IPS-20b (cell line): Measurements from ENCODE around the gene TSKS.
A peak's percentile ranks its signal among the peaks of the same experiment; 100 is the strongest.

ENCODE experiments used
- H3K27ac ChIP-seq: one replicate; pipeline ENCODE4 v1.5.1; 2013; ENCODE audit warnings: low read length
- H3K27me3 ChIP-seq: 2 replicates; pipeline ENCODE4 v1.6.1; 2013; ENCODE audit warnings: mild to moderate bottlenecking, low read length, inconsistent platforms; ENCODE audit not compliant: insufficient read depth
- H3K36me3 ChIP-seq: 2 replicates; pipeline ENCODE4 v1.6.1; 2013; ENCODE audit warnings: low read depth, mild to moderate bottlenecking, inconsistent platforms, low read length, moderate library complexity; ENCODE audit not compliant: insufficient read depth
- H3K4me1 ChIP-seq: 2 replicates; pipeline ENCODE4 v1.6.1; 2013; ENCODE audit warnings: mild to moderate bottlenecking, control low read depth, inconsistent platforms, low read length, moderate library complexity; ENCODE audit not compliant: insufficient read depth
- H3K4me3 ChIP-seq: 2 replicates; pipeline ENCODE4 v1.5.1; 2013; ENCODE audit warnings: mild to moderate bottlenecking, low read length, inconsistent platforms
- H3K9ac ChIP-seq: 2 replicates; pipeline ENCODE4 v1.6.1; 2013; ENCODE audit warnings: low read depth, mild to moderate bottlenecking, inconsistent platforms, low read length, moderate library complexity
- H3K9me3 ChIP-seq: 2 replicates; pipeline ENCODE4 v1.6.1; 2013; ENCODE audit warnings: mild to moderate bottlenecking, low read depth, low read length, inconsistent platforms; ENCODE audit not compliant: insufficient read depth

TSKS gene

DNA sequence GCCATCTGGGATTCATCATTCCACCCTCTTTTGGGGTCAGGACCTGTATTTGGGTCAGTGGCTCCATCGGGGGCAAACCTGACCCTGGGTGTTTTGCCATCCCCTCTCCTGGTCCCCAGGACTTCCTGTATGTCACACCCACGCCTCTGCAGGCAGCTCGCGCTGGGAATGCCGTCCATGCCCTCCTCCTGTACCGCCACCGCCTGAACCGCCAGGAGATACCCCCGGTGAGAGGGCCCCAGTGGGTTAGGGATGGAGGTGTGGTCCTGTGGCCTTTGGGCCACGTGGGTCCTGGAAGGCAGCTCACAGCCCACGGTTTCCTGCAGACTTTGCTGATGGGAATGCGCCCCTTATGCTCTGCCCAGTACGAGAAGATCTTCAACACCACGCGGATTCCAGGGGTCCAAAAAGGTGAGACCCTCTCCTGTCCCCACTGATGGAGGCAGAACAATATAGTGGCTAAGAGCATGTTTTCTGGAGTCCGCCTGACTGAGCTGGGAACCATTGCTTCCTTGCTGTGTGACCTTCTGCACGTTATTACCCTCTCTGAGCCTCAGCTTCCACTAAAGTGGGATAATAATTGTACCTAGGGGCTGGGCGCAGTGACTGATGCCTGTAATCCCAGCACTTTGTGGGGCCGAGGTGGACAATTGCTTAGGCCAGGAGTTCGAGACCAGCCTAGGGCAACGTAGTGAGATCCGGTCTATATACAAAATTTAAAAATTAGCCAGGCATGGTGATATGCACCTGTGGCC, 58.0 kb downstream of the TSKS start:
- H3K4me3 ChIP-seq, result no peak overlapping the region
- H3K4me1 ChIP-seq, result no peaks in the 10 kb centered on the region
- no peak overlapping the region for H3K27ac ChIP-seq
- peaks cover 37% of the 10 kb centered on the region; the same call in 1 of the 2 replicates for H3K36me3 ChIP-seq
- no peak overlapping the region for H3K9ac ChIP-seq
- H3K9me3 ChIP-seq, result no peaks in the 10 kb centered on the region
- no peaks in the 10 kb centered on the region for H3K27me3 ChIP-seq

DNA sequence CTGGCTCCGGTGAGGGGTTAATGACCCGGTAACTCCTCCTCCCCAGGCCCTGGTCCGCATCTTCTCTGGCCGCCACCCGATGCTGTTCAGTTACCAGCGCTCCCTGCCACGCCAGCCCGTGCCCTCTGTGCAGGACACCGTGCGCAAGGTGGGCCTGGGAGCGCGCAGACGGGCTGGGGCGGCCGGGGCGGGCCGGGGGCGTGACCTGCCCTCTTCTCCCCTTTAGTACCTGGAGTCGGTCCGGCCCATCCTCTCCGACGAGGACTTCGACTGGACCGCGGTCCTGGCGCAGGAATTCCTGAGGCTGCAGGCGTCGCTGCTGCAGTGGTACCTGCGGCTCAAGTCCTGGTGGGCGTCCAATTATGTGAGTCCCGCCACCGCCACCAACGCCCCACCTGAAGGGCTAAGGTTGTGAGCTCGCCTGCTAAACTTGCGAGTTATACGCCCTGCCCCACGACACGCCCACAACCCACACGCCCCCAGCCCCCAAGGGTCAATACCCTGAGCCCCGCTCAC, 61.8 kb downstream of the TSKS start:
- H3K4me3 ChIP-seq, result no peak overlapping the region; the same call in 1 of the 2 replicates
- no peaks in the 10 kb centered on the region for H3K9me3 ChIP-seq
- H3K9ac ChIP-seq, result no peak overlapping the region

DNA sequence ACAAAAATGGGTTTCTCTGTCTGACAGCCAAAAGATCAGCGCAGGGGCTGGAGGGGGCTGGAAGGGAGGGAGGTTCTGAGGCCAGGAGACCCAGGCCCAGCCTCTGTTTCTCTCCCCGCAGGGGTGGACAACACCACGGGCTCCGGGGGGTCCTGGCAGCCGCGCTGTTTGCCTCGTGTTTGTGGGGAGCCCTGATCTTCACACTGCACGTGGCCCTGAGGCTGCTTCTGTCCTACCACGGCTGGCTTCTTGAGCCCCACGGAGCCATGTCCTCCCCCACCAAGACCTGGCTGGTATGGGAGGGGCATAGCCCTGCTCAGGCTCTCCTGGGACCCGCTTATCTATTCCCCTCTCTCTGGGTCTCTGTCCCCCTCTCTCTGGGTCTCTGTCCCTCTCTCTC, 62.5 kb downstream of the TSKS start:
- no peak overlapping the region for H3K27ac ChIP-seq
- H3K4me3 ChIP-seq, result no peak overlapping the region
- no peaks in the 10 kb centered on the region for H3K9me3 ChIP-seq
- H3K36me3 ChIP-seq, result peaks cover 23% of the 10 kb centered on the region; the same call in 1 of the 2 replicates
- no peaks in the 10 kb centered on the region for H3K27me3 ChIP-seq
- no peaks in the 10 kb centered on the region for H3K4me1 ChIP-seq
- no peak overlapping the region for H3K9ac ChIP-seq

More for the DNA sequence above, 61.8 kb downstream of the TSKS start:
- H3K4me1 ChIP-seq, result no peaks in the 10 kb centered on the region
- H3K27ac ChIP-seq, result no peak overlapping the region
- H3K27me3 ChIP-seq, result no peaks in the 10 kb centered on the region
- H3K36me3 ChIP-seq, result peaks cover 28% of the 10 kb centered on the region; the same call in 1 of the 2 replicates

DNA sequence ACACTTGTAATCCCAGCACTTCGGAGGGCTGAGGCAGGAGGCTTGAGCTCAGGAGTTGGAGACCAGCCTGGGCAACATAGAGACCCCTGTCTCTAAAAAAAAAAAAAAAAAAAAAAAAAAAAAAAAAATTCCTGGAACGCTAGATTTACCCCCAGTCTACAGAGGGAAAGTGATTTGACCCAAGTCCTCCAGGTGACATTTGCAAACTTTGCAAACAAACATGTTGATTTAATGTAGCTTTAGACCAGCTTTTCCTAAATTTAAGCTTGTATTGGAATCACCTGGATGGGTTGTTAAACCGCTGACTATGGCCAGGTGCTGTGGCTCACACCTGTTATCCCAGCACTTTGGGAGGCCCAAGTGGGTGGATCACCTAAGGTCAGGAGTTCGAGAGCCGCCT, 63.7 kb downstream of the TSKS start:
- no peaks in the 10 kb centered on the region for H3K27me3 ChIP-seq
- no peak overlapping the region for H3K9ac ChIP-seq
- no peak overlapping the region for H3K27ac ChIP-seq
- no peaks in the 10 kb centered on the region for H3K4me1 ChIP-seq
- no peaks in the 10 kb centered on the region for H3K9me3 ChIP-seq
- peaks cover 16% of the 10 kb centered on the region; the same call in 1 of the 2 replicates for H3K36me3 ChIP-seq
- H3K4me3 ChIP-seq, result no peak overlapping the region

DNA sequence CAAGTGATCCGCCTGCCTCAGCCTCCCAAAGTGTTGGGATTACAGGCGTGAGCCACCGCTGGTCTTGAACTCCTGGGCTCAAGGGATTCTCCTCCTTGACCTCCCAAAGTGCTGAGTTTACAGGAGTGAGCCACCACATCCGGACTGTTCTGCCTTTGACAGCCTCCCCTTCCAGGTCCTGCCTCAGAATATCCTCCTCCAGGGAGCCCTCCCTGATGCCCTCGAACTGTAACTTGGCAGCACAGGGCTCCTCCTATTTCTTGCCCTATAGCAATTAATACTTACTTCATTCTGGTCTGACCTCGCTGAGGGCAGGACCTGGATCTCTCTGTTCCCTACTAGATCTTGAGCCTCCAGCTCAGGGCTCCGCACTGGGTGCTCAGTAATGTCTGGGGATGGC, 66.2 kb downstream of the TSKS start:
- Histone ChIP-seq H3K4me3 (no peak overlapping the region), H3K27me3 (no peaks in the 10 kb centered on the region), H3K4me1 (peaks cover 4% of the 10 kb centered on the region; the same call in 1 of the 2 replicates), H3K36me3 (peaks cover 16% of the 10 kb centered on the region; the same call in 1 of the 2 replicates), H3K9me3 (no peaks in the 10 kb centered on the region), H3K9ac (no peak overlapping the region), H3K27ac (no peak overlapping the region)

- H3K9ac ChIP-seq, result no peak overlapping the region
- no peak overlapping the region for H3K4me3 ChIP-seq
- no peak overlapping the region for H3K27ac ChIP-seq
- H3K27me3 ChIP-seq, result no peaks in the 10 kb centered on the region
- H3K9me3 ChIP-seq, result no peaks in the 10 kb centered on the region
- H3K36me3 ChIP-seq, result peaks cover 16% of the 10 kb centered on the region; the same call in 1 of the 2 replicates
- H3K4me1 ChIP-seq, result peaks cover 4% of the 10 kb centered on the region; the same call in 1 of the 2 replicates
Measured at GRCh38 chr19:49696115-49696514, 67.0 kb downstream of the TSKS start.

- Histone ChIP-seq H3K4me3 (peak overlapping the region; percentile 85; the same call in 1 of the 2 replicates), H3K27me3 (no peaks in the 10 kb centered on the region), H3K9me3 (no peaks in the 10 kb centered on the region), H3K36me3 (peaks cover 25% of the 10 kb centered on the region; the same call in 1 of the 2 replicates), H3K9ac (peak overlapping the region; percentile 90; the same call in 1 of the 2 replicates), H3K4me1 (peaks cover 4% of the 10 kb centered on the region; the same call in 1 of the 2 replicates), H3K27ac (no peak overlapping the region)
Measured at GRCh38 chr19:49692147-49692506, 71.0 kb downstream of the TSKS start.

DNA sequence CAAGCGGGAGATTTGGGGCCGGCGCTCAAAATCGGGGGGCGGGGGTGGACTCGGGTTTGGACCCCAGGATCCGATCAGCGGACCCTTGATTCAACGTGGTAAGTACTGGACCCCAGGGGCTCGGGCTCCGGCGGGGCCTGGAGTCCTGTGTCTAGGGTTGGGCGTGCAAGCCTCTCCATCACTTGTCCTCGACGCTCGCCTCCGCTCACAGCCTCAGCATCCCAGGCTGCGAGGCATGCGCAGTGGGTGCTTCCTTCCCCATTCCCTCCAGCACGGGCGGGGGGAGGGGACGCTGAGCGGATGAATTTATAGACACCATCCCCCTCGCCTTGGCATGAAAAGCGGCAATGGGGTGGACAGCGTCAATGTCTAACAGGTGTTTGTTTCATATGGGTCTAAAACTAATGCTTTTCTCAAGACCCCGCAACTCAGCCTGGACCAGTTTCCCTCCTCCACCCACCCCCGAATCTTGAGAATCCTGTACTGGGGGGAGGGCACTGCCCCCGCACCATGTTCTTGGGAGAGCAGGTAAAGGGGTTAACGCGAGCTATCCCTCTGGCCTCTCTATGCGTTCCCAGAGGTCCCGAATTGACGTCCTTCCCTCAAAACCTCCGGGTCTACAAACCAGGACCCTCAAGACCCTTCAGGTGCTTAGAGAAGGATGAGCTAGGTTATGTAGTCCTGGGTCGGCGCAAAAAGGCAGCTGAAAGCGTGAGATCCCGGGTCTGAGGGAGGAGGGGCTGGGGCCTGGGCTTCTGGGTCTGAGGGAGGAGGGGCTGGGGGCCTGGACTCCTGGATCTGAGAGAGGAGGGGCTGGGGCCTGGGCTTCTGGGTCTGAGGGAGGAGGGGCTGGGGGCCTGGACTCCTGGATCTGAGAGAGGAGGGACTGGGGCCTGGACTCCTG, 71.6 kb downstream of the TSKS start:
- peak overlapping the region; percentile 27 for H3K27ac ChIP-seq
- peak overlapping the region; percentile 90; the same call in 1 of the 2 replicates for H3K9ac ChIP-seq
- H3K4me1 ChIP-seq, result peaks cover 4% of the 10 kb centered on the region; the same call in 1 of the 2 replicates
- peaks cover 23% of the 10 kb centered on the region; the same call in 1 of the 2 replicates for H3K36me3 ChIP-seq
- H3K4me3 ChIP-seq, result peak overlapping the region; percentile 85
- no peaks in the 10 kb centered on the region for H3K27me3 ChIP-seq
- H3K9me3 ChIP-seq, result no peaks in the 10 kb centered on the region

DNA sequence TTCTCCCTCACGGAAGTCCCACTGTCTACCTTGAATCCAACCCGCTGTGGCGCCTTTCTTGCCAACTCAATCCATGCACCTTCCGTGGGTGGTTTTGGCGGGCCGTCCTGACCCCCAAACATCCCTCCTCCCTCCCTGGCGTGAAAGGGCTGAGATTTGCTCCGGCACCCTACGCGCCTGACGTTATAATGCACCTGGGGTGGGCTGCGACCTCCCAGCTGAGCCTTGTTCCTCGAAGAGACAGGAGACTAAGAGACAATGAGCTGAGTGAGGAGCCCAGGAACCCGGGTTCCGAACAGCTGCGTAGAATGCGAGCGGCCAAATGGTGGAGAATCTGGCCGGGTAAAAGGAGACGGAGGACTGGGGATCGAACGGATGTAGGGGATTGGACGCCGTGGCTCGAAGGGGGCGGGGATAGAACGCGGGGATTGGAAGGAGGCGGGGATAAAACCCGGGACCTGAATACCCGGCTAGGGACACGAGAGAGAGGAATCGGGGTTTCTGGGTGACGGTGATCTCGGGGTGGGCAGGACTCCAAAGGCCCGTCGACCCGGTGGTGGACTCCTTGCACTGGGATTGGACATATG, 72.4 kb downstream of the TSKS start, which contains the start of gene CPT1C:
Gene CPT1C (plus strand): TSS at position 461 of the 587 bp plus-strand sequence. CDS start 1,137 bp downstream, outside the sequence.
- H3K4me1 ChIP-seq, result peaks cover 4% of the 10 kb centered on the region; the same call in 1 of the 2 replicates
- peak within 1 kb of the TSS; percentile 90 for H3K9ac ChIP-seq
- H3K27ac ChIP-seq, result peak within 1 kb of the TSS; percentile 88
- peaks cover 31% of the 10 kb centered on the region for H3K36me3 ChIP-seq
- H3K27me3 ChIP-seq, result no peaks in the 10 kb centered on the region
- H3K9me3 ChIP-seq, result no peaks in the 10 kb centered on the region
- peak within 1 kb of the TSS; percentile 85 for H3K4me3 ChIP-seq

DNA sequence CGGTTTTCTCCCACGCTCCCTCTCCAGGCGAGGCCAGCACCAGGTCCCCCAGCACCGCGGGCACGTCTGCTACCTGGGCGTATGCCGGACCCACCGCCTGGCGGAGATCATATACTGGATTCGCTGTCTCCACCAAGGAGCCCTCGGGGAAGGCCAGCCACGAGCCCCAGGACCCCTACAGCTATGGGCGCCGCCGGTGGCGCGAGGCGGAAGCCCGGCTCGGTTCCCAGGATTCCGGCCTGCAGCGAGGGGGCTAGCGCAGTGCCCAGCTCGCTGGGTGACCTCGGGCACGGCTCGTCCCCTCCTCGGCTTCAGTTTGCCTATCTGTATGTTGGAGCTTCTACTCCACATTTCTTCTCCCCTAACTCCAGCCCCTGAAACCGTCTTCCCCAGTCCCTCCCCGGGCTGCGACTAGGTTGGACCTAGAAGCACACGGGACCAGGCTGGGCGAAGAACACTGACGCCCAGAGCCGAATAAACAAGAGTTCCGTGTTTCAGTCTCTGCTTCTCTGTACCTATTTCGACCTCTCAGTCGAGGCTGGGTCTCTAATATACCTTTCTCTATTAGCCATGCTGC, 72.9 kb downstream of the TSKS start:
- H3K9ac ChIP-seq, result peak overlapping the region; percentile 90
- no peaks in the 10 kb centered on the region for H3K27me3 ChIP-seq
- H3K4me3 ChIP-seq, result peak overlapping the region; percentile 85
- H3K36me3 ChIP-seq, result peaks cover 37% of the 10 kb centered on the region
- peak overlapping the region; percentile 88 for H3K27ac ChIP-seq
- H3K9me3 ChIP-seq, result no peaks in the 10 kb centered on the region
- peaks cover 4% of the 10 kb centered on the region; the same call in 1 of the 2 replicates for H3K4me1 ChIP-seq
